K562 (cell line): ENCODE results near the gene HPD. TPM values are rescaled to one million over a fixed set of nuclear protein-coding genes. Genes with fewer than 3 reads are reported as not detected.
A peak's percentile ranks its signal among the peaks of the same experiment; 100 is the strongest.

ENCODE experiments used
- CBX1 ChIP-seq: sonication (generic); IDR thresholded peaks from 2 replicates; pipeline ENCODE4 v1.6.1; 2016; ENCODE audit warnings: antibody characterized with exemption, low read depth, mild to moderate bottlenecking
- ELF4 ChIP-seq: fragments of 450-650 bp; formaldehyde crosslinking; IDR thresholded peaks from 2 replicates; pipeline ENCODE4 v1.4.0; 2022; ENCODE audit warnings: missing genetic modification characterization
- MYNN ChIP-seq, 2 experiments: sonication (generic); formaldehyde crosslinking in 1 of 2; IDR thresholded peaks; 2 replicates each; pipeline versions ENCODE4 v1.5.0 to v1.6.1; 2016 to 2020; ENCODE audit warnings: antibody characterized with exemption in 1 of 2, missing genetic modification reagents in 1 of 2
- NR2C2 ChIP-seq, 2 experiments: fragments of 200-800 bp in 1 of 2; sonication (Bioruptor generic) in 1 of 2; sonication (generic) in 1 of 2; formaldehyde crosslinking in 1 of 2; IDR thresholded peaks; 2 replicates each; pipeline versions ENCODE4 v1.6.1 to v1.8.0; 2016 to 2022; ENCODE audit warnings: mild to moderate bottlenecking in 1 of 2, missing compliant biosample characterization in 1 of 2, missing genetic modification characterization in 1 of 2, missing genetic modification reagents in 1 of 2
- POLR2AphosphoS5 ChIP-seq: IDR thresholded peaks from 2 replicates; pipeline ENCODE4 v1.6.1; 2011; ENCODE audit warnings: mild to moderate bottlenecking, low read depth, low read length, moderate library complexity; ENCODE audit not compliant: control insufficient read depth, insufficient read depth
- RBM25 ChIP-seq: fragments of 200-400 bp; formaldehyde crosslinking; IDR thresholded peaks from 2 replicates; pipeline ENCODE4 v1.6.1; 2018; ENCODE audit warnings: low read length, low read depth, moderate library complexity; ENCODE audit not compliant: severe bottlenecking
- SREBF2 ChIP-seq: sonication (generic); formaldehyde crosslinking; IDR thresholded peaks from 2 replicates; pipeline ENCODE4 v1.4.0; 2020; ENCODE audit warnings: mild to moderate bottlenecking, missing genetic modification reagents
- TCF3 ChIP-seq: sonication (generic); formaldehyde crosslinking; IDR thresholded peaks from 2 replicates; pipeline ENCODE4 v1.4.0; 2020; ENCODE audit warnings: mild to moderate bottlenecking, missing genetic modification reagents
- ZFPM2 ChIP-seq: fragments of 250-450 bp; sonication (Bioruptor Pico); IDR thresholded peaks from 2 replicates; pipeline ENCODE4 v1.5.1; 2022; ENCODE audit warnings: mild to moderate bottlenecking
- ZNF561 ChIP-seq: fragments of 450-650 bp; formaldehyde crosslinking; conservative IDR thresholded peaks from 2 replicates; pipeline ENCODE4 v1.4.0; 2020; ENCODE audit warnings: mild to moderate bottlenecking, moderate library complexity
- polyA plus RNA-seq, 8 experiments: library from polyadenylated mRNA; depleted of rRNA in 4 of 8; stranded (reverse) in 5 of 8; unstranded in 3 of 8; fragments of >200 nt; fragmentation: Nextera tagmentation in 2 of 8; fragmentation: Illumina TruSeq in 1 of 8; extraction: Ambion mirVana in 2 of 8; extraction: Trizol in 1 of 8; gene quantifications; 2 replicates each; pipeline versions ENCODE4 v1.2.1 to v1.2.3, GENCODE V29; 2011 to 2014; ENCODE audit warnings: inconsistent platforms in 1 of 8, missing spikeins in 1 of 8
- total RNA-seq, 7 experiments: library from RNA; depleted of rRNA in 6 of 7; stranded (reverse); fragments of >200 nt in 6 of 7; fragmentation: Illumina TruSeq in 2 of 7; extraction: Trizol in 2 of 7; gene quantifications; 2 replicates each; pipeline versions ENCODE4 v1.2.1 to v1.2.3, GENCODE V29; 2011 to 2021; ENCODE audit warnings: low replicate concordance in 1 of 7
- TF ChIP-seq, protein P1 (sequence below): fragments of 250-450 bp; sonication (Bioruptor Pico); IDR thresholded peaks from 2 replicates; pipeline ENCODE4 v1.8.0; 2022; ENCODE audit warnings: inconsistent platforms
- TF ChIP-seq, protein P2 (sequence below): sonication (generic); formaldehyde crosslinking; IDR thresholded peaks from 2 replicates; pipeline ENCODE4 v1.8.0; 2022; ENCODE audit warnings: missing genetic modification reagents, mild to moderate bottlenecking, borderline replicate concordance
- TF ChIP-seq, protein P3 (sequence below): fragments of 150-350 bp; conservative IDR thresholded peaks from 2 replicates; pipeline ENCODE4 v1.6.1; 2014; ENCODE audit warnings: low read length
- TF ChIP-seq, protein P4 (sequence below): sonication (generic); formaldehyde crosslinking; IDR thresholded peaks from 2 replicates; pipeline ENCODE4 v1.8.0; 2022; ENCODE audit warnings: missing genetic modification reagents, mild to moderate bottlenecking, borderline replicate concordance

Gene HPD
- total and polyA plus RNA-seq, 9 of the 15 experiments (the other 6 are each of a cell fraction or from before 2014, with no cell fraction given), result 0.06 to 0.29 (median 0.07) TPM; not detected in 4

DNA sequence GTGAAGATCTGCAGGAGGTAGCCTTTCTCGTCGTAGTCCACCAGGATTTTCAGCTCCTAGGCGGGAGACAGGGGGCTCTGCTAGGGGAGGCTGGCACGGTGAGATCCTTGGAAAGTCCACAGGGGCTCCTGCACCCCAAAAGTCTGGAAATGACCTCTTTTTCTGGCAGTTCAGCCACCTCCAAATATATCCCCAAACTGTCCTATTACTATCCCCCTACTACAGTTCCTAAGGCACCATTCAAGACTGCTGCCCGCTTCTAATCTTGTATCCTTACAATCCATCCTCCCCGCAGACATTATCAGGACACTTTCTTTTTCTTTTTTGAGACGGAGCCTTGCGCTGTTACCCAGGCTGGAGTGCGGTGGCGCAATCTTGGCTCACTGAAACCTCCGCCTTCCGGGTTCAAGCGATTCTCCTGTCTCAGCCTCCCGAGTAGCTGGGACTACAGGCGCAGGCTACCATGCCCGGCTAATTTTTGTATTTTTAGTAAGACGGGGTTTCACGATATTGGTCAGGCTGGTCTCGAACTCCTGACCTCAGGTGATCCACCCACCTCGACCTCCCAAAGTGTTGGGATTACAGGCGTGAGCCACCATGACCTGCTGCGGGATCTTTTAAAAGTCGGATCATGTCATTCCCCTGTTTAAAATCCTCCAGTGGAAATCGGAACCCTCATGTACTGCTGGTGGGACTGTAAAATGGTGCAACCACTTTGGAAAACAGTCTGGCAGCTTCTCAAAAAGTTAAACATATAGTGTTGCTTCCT lies 18.5 kb downstream of the HPD start (continued):
- TF ChIP-seq, protein P1, sequence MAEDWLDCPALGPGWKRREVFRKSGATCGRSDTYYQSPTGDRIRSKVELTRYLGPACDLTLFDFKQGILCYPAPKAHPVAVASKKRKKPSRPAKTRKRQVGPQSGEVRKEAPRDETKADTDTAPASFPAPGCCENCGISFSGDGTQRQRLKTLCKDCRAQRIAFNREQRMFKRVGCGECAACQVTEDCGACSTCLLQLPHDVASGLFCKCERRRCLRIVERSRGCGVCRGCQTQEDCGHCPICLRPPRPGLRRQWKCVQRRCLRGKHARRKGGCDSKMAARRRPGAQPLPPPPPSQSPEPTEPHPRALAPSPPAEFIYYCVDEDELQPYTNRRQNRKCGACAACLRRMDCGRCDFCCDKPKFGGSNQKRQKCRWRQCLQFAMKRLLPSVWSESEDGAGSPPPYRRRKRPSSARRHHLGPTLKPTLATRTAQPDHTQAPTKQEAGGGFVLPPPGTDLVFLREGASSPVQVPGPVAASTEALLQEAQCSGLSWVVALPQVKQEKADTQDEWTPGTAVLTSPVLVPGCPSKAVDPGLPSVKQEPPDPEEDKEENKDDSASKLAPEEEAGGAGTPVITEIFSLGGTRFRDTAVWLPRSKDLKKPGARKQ (CRISPR knock-in tag), result 0 out of 2 replicates have a peak, but pooled peaks have one; percentile 57
- TF ChIP-seq NR2C2 (CRISPR knock-in tag; IDR thresholded peaks at IDR 0.05) (no peak), NR2C2 (tag; IDR thresholded peaks at IDR 0.05) (peak; percentile 32; the same call in 1 of the 2 replicates), MYNN (IDR thresholded peaks at IDR 0.05) (no peak), MYNN (CRISPR knock-in tag; IDR thresholded peaks at IDR 0.05) (no peak), RBM25 (no peak), POLR2AphosphoS5 (no peak), CBX1 (no peak), TCF3 (CRISPR knock-in tag) (no peak), ZFPM2 (CRISPR knock-in tag) (no peak), ZNF561 (no peak), ELF4 (CRISPR knock-in tag) (0 out of 2 replicates have a peak, but pooled peaks have one; percentile 37), SREBF2 (no peak)
- TF ChIP-seq, protein P2, sequence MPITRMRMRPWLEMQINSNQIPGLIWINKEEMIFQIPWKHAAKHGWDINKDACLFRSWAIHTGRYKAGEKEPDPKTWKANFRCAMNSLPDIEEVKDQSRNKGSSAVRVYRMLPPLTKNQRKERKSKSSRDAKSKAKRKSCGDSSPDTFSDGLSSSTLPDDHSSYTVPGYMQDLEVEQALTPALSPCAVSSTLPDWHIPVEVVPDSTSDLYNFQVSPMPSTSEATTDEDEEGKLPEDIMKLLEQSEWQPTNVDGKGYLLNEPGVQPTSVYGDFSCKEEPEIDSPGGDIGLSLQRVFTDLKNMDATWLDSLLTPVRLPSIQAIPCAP (CRISPR knock-in tag), result no peak
- TF ChIP-seq, protein P3, sequence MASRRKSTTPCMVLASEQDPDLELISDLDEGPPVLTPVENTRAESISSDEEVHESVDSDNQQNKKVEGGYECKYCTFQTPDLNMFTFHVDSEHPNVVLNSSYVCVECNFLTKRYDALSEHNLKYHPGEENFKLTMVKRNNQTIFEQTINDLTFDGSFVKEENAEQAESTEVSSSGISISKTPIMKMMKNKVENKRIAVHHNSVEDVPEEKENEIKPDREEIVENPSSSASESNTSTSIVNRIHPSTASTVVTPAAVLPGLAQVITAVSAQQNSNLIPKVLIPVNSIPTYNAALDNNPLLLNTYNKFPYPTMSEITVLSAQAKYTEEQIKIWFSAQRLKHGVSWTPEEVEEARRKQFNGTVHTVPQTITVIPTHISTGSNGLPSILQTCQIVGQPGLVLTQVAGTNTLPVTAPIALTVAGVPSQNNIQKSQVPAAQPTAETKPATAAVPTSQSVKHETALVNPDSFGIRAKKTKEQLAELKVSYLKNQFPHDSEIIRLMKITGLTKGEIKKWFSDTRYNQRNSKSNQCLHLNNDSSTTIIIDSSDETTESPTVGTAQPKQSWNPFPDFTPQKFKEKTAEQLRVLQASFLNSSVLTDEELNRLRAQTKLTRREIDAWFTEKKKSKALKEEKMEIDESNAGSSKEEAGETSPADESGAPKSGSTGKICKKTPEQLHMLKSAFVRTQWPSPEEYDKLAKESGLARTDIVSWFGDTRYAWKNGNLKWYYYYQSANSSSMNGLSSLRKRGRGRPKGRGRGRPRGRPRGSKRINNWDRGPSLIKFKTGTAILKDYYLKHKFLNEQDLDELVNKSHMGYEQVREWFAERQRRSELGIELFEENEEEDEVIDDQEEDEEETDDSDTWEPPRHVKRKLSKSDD, result no peak
- TF ChIP-seq, protein P4, sequence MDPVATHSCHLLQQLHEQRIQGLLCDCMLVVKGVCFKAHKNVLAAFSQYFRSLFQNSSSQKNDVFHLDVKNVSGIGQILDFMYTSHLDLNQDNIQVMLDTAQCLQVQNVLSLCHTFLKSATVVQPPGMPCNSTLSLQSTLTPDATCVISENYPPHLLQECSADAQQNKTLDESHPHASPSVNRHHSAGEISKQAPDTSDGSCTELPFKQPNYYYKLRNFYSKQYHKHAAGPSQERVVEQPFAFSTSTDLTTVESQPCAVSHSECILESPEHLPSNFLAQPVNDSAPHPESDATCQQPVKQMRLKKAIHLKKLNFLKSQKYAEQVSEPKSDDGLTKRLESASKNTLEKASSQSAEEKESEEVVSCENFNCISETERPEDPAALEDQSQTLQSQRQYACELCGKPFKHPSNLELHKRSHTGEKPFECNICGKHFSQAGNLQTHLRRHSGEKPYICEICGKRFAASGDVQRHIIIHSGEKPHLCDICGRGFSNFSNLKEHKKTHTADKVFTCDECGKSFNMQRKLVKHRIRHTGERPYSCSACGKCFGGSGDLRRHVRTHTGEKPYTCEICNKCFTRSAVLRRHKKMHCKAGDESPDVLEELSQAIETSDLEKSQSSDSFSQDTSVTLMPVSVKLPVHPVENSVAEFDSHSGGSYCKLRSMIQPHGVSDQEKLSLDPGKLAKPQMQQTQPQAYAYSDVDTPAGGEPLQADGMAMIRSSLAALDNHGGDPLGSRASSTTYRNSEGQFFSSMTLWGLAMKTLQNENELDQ (CRISPR knock-in tag), result no peak
